Endodermal cell (in vitro differentiated cells): ENCODE data around the gene NPR1. TPM values are rescaled to one million over a fixed set of nuclear protein-coding genes. Genes with fewer than 3 reads are reported as not detected.

Experiments used
- DNase-seq: peaks from one replicate; pipeline ENCODE4 v3.0.0-alpha.2; 2017
- H3K27ac ChIP-seq: 2 replicates; pipeline ENCODE4 v1.5.1; 2013; ENCODE audit warnings: mild to moderate bottlenecking, low read depth, low read length, moderate library complexity
- H3K27me3 ChIP-seq: 2 replicates; pipeline ENCODE4 v1.6.1; 2013; ENCODE audit warnings: mild to moderate bottlenecking, low read length, moderate library complexity; ENCODE audit not compliant: insufficient read depth, control insufficient read depth, poor library complexity, severe bottlenecking
- H3K36me3 ChIP-seq: 2 replicates; pipeline ENCODE4 v1.7.0; 2013; ENCODE audit warnings: mild to moderate bottlenecking, low read length, moderate library complexity; ENCODE audit not compliant: control insufficient read depth, insufficient read depth
- H3K4me1 ChIP-seq: one replicate; pipeline ENCODE4 v1.7.0; 2013; ENCODE audit warnings: low read length; ENCODE audit not compliant: control insufficient read depth, insufficient read depth
- H3K4me3 ChIP-seq: 2 replicates; pipeline ENCODE4 v1.5.1; 2013; ENCODE audit warnings: mild to moderate bottlenecking, low read length, moderate library complexity
- H3K9ac ChIP-seq: 2 replicates; pipeline ENCODE4 v1.6.1; 2013; ENCODE audit warnings: mild to moderate bottlenecking, low read length, moderate library complexity; ENCODE audit not compliant: poor library complexity, severe bottlenecking; ENCODE audit errors: extremely low read depth
- H3K9me3 ChIP-seq: 2 replicates; pipeline ENCODE4 v1.6.1; 2013; ENCODE audit warnings: mild to moderate bottlenecking, low read length, moderate library complexity; ENCODE audit not compliant: control insufficient read depth
- H3K27ac Mint-ChIP-seq: 2 replicates; pipeline ENCODE4 v1.8.0; 2020; ENCODE audit warnings: mixed read lengths
- H3K27me3 Mint-ChIP-seq: 2 replicates; pipeline ENCODE4 v1.8.0; 2021; ENCODE audit warnings: mild to moderate bottlenecking, mixed read lengths; ENCODE audit not compliant: insufficient read depth
- H3K36me3 Mint-ChIP-seq: 2 replicates; pipeline ENCODE4 v1.8.0; 2020; ENCODE audit warnings: low read depth, mixed read lengths
- H3K4me1 Mint-ChIP-seq: 2 replicates; pipeline ENCODE4 v1.8.0; 2020; ENCODE audit warnings: mixed read lengths
- H3K4me3 Mint-ChIP-seq: 2 replicates; pipeline ENCODE4 v1.8.0; 2020; ENCODE audit warnings: mild to moderate bottlenecking, moderate library complexity, mixed read lengths
- H3K9me3 Mint-ChIP-seq: 2 replicates; pipeline ENCODE4 v1.8.0; 2020; ENCODE audit warnings: mild to moderate bottlenecking, mixed read lengths
- WGBS, 2 experiments: methylation state at CpG; one replicate each; pipeline versions ENCODE4 v1.1.5 to v1.1.7; 2013; ENCODE audit warnings: missing lambda C conversion rate in 2 of 2, mixed read lengths in 1 of 2; ENCODE audit not compliant: insufficient coverage in 1 of 2, insufficient read length in 1 of 2; 5-methylcytosine and 5-hydroxymethylcytosine counted together
- total RNA-seq, 2 donors: library from RNA; stranded (reverse); fragmentation: NEBNext Ultra II Directional in 1 of 2; extraction: Animal tissue kit (Norgen Biotek cat#: 25700) in 1 of 2; gene quantifications; 2 replicates in 1 of 2; 3 replicates in 1 of 2; pipeline ENCODE4 v1.2.1, GENCODE V29; 2021
- TF ChIP-seq, protein P1 (sequence below): fragments of 200-600 bp; sonication (generic); conservative IDR thresholded peaks from 2 replicates; pipeline ENCODE4 v1.5.0; 2021; ENCODE audit warnings: antibody characterized with exemption, mild to moderate bottlenecking

The NPR1 gene
- total RNA-seq, 2 donors from 2014 or later, result 2.7 to 4.5 TPM

DNA sequence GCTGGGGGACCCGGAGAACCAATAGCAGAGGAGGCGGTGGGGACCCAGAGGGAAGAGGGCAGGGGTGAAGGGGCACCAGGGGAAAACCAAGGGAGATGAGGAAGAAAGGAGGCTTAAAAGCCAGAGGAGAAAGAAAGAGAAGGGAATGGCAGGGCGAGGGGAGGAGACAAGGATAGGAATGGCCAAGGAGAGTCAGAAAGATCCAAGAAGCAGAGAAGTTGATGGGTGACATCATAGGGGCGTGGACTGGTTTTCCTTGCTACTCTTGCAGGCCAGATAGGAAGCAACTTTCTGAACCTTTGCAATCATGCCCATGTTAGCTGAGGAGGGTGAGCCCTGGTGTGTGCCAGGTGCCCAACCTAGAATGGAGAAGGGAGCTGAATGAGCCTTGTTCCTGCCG, 5.4 kb downstream of the NPR1 start:
- 83 to 92% methylated on average over 5 of the region's 5 CpGs for WGBS, 2 experiments
- Mint-ChIP-seq H3K27ac (no peak overlapping the region), H3K9me3 (no peaks in the 10 kb centered on the region), H3K4me3 (no peak overlapping the region), H3K36me3 (no peaks in the 10 kb centered on the region), H3K4me1 (peaks cover 4% of the 10 kb centered on the region), H3K27me3 (peaks cover 25% of the 10 kb centered on the region)
- Histone ChIP-seq H3K27me3 (peaks cover 22% of the 10 kb centered on the region), H3K4me3 (no peak overlapping the region), H3K27ac (no peak overlapping the region), H3K9me3 (no peaks in the 10 kb centered on the region), H3K4me1 (no peaks in the 10 kb centered on the region), H3K9ac (no peak overlapping the region), H3K36me3 (no peaks in the 10 kb centered on the region)
- DNase-seq, result no peak
- TF ChIP-seq, protein P1, sequence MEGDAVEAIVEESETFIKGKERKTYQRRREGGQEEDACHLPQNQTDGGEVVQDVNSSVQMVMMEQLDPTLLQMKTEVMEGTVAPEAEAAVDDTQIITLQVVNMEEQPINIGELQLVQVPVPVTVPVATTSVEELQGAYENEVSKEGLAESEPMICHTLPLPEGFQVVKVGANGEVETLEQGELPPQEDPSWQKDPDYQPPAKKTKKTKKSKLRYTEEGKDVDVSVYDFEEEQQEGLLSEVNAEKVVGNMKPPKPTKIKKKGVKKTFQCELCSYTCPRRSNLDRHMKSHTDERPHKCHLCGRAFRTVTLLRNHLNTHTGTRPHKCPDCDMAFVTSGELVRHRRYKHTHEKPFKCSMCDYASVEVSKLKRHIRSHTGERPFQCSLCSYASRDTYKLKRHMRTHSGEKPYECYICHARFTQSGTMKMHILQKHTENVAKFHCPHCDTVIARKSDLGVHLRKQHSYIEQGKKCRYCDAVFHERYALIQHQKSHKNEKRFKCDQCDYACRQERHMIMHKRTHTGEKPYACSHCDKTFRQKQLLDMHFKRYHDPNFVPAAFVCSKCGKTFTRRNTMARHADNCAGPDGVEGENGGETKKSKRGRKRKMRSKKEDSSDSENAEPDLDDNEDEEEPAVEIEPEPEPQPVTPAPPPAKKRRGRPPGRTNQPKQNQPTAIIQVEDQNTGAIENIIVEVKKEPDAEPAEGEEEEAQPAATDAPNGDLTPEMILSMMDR, result no peak

DNA sequence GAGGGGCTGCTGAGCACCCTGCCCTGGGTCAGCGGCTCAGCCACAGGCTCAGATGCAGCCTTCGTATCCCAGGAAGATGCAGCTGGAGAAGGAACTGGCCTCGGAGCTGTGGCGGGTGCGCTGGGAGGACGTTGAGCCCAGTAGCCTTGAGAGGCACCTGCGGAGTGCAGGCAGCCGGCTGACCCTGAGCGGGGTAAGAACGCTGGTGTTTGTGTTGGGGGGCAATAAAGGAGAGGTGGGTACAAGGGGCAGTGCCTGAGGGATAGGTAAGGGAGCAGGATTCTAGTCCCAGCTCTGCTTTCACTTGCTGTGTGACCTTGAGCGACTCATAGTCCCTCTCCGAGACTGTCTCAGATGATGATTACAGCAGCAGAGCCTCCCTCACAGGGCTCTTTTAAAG, 6.4 kb downstream of the NPR1 start:
- no peak overlapping the region for H3K9ac ChIP-seq
- H3K27ac Mint-ChIP-seq, result no peak overlapping the region
- DNase-seq, result no peak
- no peaks in the 10 kb centered on the region for H3K36me3 Mint-ChIP-seq
- H3K27me3 Mint-ChIP-seq, result peaks cover 17% of the 10 kb centered on the region
- no peaks in the 10 kb centered on the region for H3K36me3 ChIP-seq
- H3K27ac ChIP-seq, result no peak overlapping the region
- peaks cover 11% of the 10 kb centered on the region for H3K27me3 ChIP-seq
- no peaks in the 10 kb centered on the region for H3K9me3 ChIP-seq
- WGBS, 2 experiments, result 91 to 92% methylated on average over 5 to 12 of the region's 12 CpGs
- H3K4me3 Mint-ChIP-seq, result no peak overlapping the region
- TF ChIP-seq, protein P1, result no peak
- no peaks in the 10 kb centered on the region for H3K9me3 Mint-ChIP-seq
- H3K4me3 ChIP-seq, result no peak overlapping the region
- H3K4me1 Mint-ChIP-seq, result peaks cover 2% of the 10 kb centered on the region
- H3K4me1 ChIP-seq, result no peaks in the 10 kb centered on the region

DNA sequence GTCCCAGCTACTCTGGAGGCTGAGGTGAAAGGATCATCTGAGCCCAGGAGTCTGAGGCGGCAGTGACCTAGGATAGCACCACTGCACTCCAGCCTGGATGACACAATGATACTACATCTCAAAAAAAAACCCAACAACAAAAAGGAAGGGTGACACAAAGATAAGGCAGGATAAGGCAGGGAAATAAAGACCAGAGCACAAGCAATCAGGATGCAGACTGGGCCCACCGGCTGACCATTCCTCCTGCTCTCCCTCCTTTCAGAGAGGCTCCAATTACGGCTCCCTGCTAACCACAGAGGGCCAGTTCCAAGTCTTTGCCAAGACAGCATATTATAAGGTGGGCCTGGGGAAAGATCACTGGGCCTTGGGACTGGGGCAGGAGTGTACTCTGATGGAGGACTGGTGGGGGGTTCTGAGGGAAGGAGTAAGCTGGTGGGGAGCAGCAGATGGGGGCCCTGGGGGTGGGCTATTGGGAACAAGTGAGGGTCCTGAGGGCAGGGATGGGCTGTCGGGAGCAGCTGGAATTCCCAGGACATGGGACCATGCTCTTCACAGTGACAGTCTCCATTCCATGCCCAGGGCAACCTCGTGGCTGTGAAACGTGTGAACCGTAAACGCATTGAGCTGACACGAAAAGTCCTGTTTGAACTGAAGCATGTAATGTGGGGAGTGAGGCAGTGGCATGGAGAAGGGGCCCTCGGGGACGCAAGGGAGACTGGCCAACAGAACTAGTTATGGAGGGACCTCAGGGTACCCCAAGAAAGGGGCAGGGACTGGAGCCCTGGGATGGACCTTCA, 7.3 kb downstream of the NPR1 start:
- Histone ChIP-seq H3K27me3 (peaks cover 3% of the 10 kb centered on the region), H3K36me3 (no peaks in the 10 kb centered on the region), H3K4me3 (no peak overlapping the region), H3K27ac (no peak overlapping the region), H3K4me1 (no peaks in the 10 kb centered on the region), H3K9me3 (no peaks in the 10 kb centered on the region), H3K9ac (no peak overlapping the region)
- Mint-ChIP-seq H3K9me3 (no peaks in the 10 kb centered on the region), H3K27me3 (peaks cover 10% of the 10 kb centered on the region), H3K36me3 (no peaks in the 10 kb centered on the region), H3K4me3 (no peak overlapping the region), H3K27ac (no peak overlapping the region), H3K4me1 (peaks cover 2% of the 10 kb centered on the region)
- 87 to 90% methylated on average over 6 to 11 of the region's 11 CpGs for WGBS, 2 experiments
- TF ChIP-seq, protein P1, result no peak
- DNase-seq, result no peak
